Epithelial cell of proximal tubule (primary cell): Measurements from ENCODE around the gene PTPRD. TPM values are rescaled to one million over a fixed set of nuclear protein-coding genes. Genes with fewer than 3 reads are reported as not detected.

Source experiments
- DNase-seq: peaks from one replicate; pipeline ENCODE4 v3.0.0-alpha.2; 2011; ENCODE audit warnings: low read depth
- H3K4me3 ChIP-seq: 2 replicates; pipeline ENCODE4 v1.5.1; 2011; ENCODE audit warnings: low read depth, mild to moderate bottlenecking, low read length
- CTCF ChIP-seq: conservative IDR thresholded peaks from 2 replicates; pipeline ENCODE4 v1.5.1; 2012; ENCODE audit warnings: low read depth, mild to moderate bottlenecking, low read length
- total RNA-seq: library from RNA; depleted of rRNA; stranded (reverse); fragments of >200 nt; gene quantifications from 2 replicates; pipeline ENCODE4 v1.2.3, GENCODE V29; 2015

The PTPRD gene
- total RNA-seq, 1 donor from 2014 or later, result 3.2 TPM

GRCh38 chr9:8652255-8652654 is 1960.5 kb downstream of the PTPRD start:
- no peak overlapping the region for H3K4me3 ChIP-seq
- no peak for DNase-seq
- TF ChIP-seq CTCF, result no peak

DNA sequence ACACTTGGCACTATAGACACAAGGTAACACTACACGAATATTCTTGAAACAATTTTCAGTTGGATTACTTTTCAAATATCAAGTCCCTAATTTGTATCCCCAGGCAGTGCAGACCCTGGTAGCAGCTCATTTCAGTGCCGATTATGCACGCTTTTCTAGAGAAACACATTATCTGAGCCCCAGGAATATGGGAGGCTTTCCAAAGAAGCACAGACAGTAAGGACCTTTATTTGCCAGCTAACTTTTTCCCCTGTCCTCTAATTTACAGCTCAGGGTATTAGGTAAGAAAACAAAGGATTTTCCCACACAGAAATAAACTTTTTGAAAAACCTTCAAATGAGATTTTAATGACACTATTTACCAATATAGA is 1961.0 kb downstream of the PTPRD start:
- no peak for TF ChIP-seq CTCF
- H3K4me3 ChIP-seq, result no peak overlapping the region
- DNase-seq, result no peak

GRCh38 chr9:8651070-8651845 is 1961.5 kb downstream of the PTPRD start:
- TF ChIP-seq CTCF, result no peak
- no peak overlapping the region for H3K4me3 ChIP-seq
- no peak for DNase-seq

GRCh38 chr9:8649807-8650206 is 1963.0 kb downstream of the PTPRD start:
- no peak for TF ChIP-seq CTCF
- H3K4me3 ChIP-seq, result no peak overlapping the region

GRCh38 chr9:8649160-8649559 is 1963.6 kb downstream of the PTPRD start:
- H3K4me3 ChIP-seq, result no peak overlapping the region
- TF ChIP-seq CTCF, result no peak
- no peak for DNase-seq

More at GRCh38 chr9:8649807-8650206, 1963.0 kb downstream of the PTPRD start:
- DNase-seq, result no peak

GRCh38 chr9:8648271-8648845 is 1964.4 kb downstream of the PTPRD start:
- TF ChIP-seq CTCF, result no peak
- no peak overlapping the region for H3K4me3 ChIP-seq
- DNase-seq, result no peak

DNA sequence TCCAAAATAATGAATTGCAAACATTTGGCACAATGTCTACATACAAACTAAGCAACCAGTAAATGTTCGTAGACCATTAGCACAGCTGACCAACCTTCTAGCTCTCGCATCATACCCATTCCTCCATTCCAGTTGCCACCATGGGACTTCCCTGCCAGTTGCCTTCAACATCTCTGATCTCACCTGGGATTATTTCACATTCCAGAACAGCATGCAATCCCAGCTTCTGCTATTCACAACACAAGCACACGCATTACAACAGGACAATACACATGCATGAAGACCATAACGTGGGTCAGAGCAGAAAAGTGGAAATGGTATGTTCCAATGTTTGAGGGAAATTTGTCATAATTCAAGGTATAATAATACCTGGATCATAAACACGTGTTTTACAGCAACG is 1965.0 kb downstream of the PTPRD start:
- no peak overlapping the region for H3K4me3 ChIP-seq
- no peak for TF ChIP-seq CTCF
- no peak for DNase-seq
